ENCODE data around the gene WDR36. TPM values are rescaled to one million over a fixed set of nuclear protein-coding genes. Genes with fewer than 3 reads are reported as not detected.
"Not testable (repeated sequence)": the region's sequence is repeated elsewhere in the genome, so short reads cannot be mapped to it uniquely, and the experiment has no call there.

WDR36 gene
- total RNA-seq, 1 donor = 33.1 TPM

DNA sequence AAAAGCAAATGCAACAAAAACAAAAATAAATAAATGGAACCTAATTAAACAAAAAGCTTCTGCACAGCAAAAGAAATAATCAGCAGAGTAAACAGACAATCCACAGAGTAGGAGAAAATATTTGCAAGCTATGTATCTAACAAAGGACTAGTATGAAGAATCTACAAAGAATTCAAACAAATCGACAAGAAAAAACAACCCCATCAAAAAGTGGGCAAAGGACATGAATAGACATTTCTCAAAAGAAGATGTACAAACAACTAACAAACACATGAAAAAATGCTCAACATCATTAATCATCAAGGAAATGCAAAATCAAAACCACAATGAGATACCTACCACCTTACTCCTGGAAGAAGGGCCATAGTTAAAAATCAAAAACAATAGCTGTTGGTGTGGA lies 49.3 kb downstream of the WDR36 start:
- H3K27me3 ChIP-seq (ENCODE audit: insufficient read depth, low read length); H3K9me3 ChIP-seq (ENCODE audit: low read depth, low read length); H3K4me3 ChIP-seq (ENCODE audit: low read length); H3K4me1 ChIP-seq (ENCODE audit: insufficient read depth, low read length): not testable (repeated sequence)

DNA sequence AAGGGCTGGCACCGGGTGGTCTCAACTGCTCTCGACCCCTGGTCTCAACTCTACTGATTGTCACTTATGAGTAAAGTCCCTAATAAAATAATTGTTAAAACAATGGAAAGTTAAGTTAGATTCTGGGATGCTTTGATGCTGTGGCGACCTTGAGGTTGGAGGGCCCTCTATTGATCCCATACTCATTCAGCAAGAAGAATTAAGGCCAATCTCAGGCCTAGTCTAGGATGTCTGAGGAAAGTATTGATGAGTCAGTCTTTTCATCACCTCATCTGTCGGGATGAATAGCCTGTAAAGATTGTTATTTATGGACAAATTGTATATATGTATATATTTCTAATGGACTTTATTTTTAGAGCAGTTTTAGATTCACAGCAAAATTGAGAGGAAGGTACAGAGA lies 50.8 kb downstream of the WDR36 start:
- Histone ChIP-seq H3K9me3 (ENCODE audit: low read depth, low read length) (no peaks in the 10 kb centered on the region), H3K4me1 (ENCODE audit: insufficient read depth, low read length) (no peaks in the 10 kb centered on the region)

GRCh38 chr5:111143910-111144309 lies 51.8 kb downstream of the WDR36 start:
- no peak overlapping the region for H3K4me3 ChIP-seq (ENCODE audit: low read length)
- no peaks in the 10 kb centered on the region for H3K27me3 ChIP-seq (ENCODE audit: insufficient read depth, low read length)
- H3K9me3 ChIP-seq (ENCODE audit: low read depth, low read length) = no peaks in the 10 kb centered on the region
- no peaks in the 10 kb centered on the region for H3K4me1 ChIP-seq (ENCODE audit: insufficient read depth, low read length)

More for the DNA sequence above, 50.8 kb downstream of the WDR36 start:
- Histone ChIP-seq H3K4me3 (ENCODE audit: low read length) (no peak overlapping the region), H3K27me3 (ENCODE audit: insufficient read depth, low read length) (no peaks in the 10 kb centered on the region)

DNA sequence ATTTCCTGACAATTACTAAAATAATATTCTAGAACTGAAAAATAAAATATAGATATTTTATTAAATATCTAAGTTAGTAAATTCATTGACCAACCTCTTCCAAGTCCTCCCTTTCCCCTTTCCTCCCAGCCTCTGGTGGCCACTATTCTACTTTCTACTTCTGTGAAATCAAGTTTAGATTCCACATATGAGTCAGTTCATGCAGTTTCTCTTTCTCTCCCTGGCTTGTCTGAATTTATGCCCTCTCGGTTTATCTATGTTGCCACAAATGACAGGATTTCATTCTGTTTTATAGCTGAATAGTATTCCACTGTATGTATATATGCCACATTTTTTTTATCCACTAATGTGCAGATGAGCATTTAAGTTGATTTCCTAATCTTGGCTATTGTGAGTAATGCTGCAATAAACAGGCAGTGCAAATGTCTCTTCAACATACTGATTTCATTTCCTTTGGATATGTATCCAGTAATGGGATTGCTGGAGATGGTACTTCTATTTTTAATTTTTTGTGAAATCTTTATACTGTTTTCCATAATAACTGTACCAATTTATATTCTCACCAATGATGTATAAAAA lies 52.3 kb downstream of the WDR36 start:
- no peak overlapping the region for H3K4me3 ChIP-seq (ENCODE audit: low read length)
- H3K9me3 ChIP-seq (ENCODE audit: low read depth, low read length) = no peaks in the 10 kb centered on the region
- H3K4me1 ChIP-seq (ENCODE audit: insufficient read depth, low read length) = no peaks in the 10 kb centered on the region
- no peaks in the 10 kb centered on the region for H3K27me3 ChIP-seq (ENCODE audit: insufficient read depth, low read length)

GRCh38 chr5:111146053-111146452 lies 53.9 kb downstream of the WDR36 start:
- H3K4me1 ChIP-seq (ENCODE audit: insufficient read depth, low read length) = no peaks in the 10 kb centered on the region
- H3K9me3 ChIP-seq (ENCODE audit: low read depth, low read length) = no peaks in the 10 kb centered on the region
- H3K27me3 ChIP-seq (ENCODE audit: insufficient read depth, low read length) = no peaks in the 10 kb centered on the region
- H3K4me3 ChIP-seq (ENCODE audit: low read length) = no peak overlapping the region

GRCh38 chr5:111147502-111147901 lies 55.4 kb downstream of the WDR36 start:
- Histone ChIP-seq H3K4me3 (ENCODE audit: low read length) (no peak overlapping the region), H3K4me1 (ENCODE audit: insufficient read depth, low read length) (no peaks in the 10 kb centered on the region), H3K27me3 (ENCODE audit: insufficient read depth, low read length) (no peaks in the 10 kb centered on the region), H3K9me3 (ENCODE audit: low read depth, low read length) (no peaks in the 10 kb centered on the region)

GRCh38 chr5:111151998-111152397 lies 59.9 kb downstream of the WDR36 start:
- Histone ChIP-seq H3K4me1 (ENCODE audit: insufficient read depth, low read length) (no peaks in the 10 kb centered on the region), H3K9me3 (ENCODE audit: low read depth, low read length) (no peaks in the 10 kb centered on the region), H3K4me3 (ENCODE audit: low read length) (no peak overlapping the region), H3K27me3 (ENCODE audit: insufficient read depth, low read length) (no peaks in the 10 kb centered on the region)

- H3K9me3 ChIP-seq (ENCODE audit: low read depth, low read length) = no peaks in the 10 kb centered on the region
- H3K4me1 ChIP-seq (ENCODE audit: insufficient read depth, low read length) = no peaks in the 10 kb centered on the region
- no peak overlapping the region for H3K4me3 ChIP-seq (ENCODE audit: low read length)
- H3K27me3 ChIP-seq (ENCODE audit: insufficient read depth, low read length) = no peaks in the 10 kb centered on the region
These were observed 61.3 kb downstream of the WDR36 start for GRCh38 chr5:111153483-111153882.

DNA sequence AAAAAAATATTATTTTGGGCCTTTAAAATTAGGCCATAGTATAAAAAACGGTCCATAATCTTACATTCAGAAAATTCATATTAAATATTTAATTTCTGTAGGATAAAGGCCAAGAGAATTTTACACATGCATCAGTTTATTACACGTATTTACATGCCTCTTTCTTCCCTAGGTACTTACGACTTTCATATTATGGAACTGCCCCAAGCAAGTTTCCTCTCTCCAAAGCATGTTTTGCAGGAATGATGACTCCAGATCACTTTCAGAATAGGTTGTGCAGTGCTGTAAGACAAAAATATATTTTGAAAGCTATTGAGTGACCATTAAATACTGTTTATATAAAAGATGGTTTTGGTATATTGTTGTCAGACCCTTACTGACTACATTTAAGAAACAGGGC lies 61.8 kb downstream of the WDR36 start:
- H3K4me1 ChIP-seq (ENCODE audit: insufficient read depth, low read length) = no peaks in the 10 kb centered on the region
- H3K4me3 ChIP-seq (ENCODE audit: low read length) = no peak overlapping the region
- H3K9me3 ChIP-seq (ENCODE audit: low read depth, low read length) = no peaks in the 10 kb centered on the region
- H3K27me3 ChIP-seq (ENCODE audit: insufficient read depth, low read length) = no peaks in the 10 kb centered on the region

DNA sequence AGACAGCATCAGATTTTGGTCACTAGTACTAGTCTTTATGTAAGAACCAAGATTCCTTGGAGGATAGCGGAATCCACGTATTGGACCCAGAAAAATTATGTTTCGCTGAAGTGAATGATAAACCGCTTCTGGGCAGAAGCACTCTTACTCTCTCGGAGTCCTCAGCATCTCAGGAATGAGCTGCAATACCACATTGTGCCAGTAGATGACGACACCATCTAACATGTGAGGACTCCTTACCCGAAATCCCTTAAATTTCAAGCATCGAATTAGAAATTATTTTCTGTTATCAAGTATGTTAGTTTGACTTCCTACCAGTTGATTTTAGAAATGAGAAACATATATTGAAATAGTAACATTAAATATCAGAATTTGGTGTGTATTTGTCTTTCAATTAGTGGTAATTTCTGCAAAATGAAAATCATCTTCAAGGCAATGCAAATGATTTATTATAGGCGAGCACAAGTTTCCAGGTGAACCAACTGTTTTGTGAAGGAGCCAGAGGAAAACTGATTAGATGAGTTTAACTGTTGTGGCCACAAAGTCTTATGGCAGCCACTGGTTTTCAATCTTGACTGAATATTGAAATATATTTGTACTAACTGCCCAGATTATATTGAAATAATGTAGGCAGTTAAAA lies 66.1 kb downstream of the WDR36 start:
- Histone ChIP-seq H3K4me3 (ENCODE audit: low read length) (no peak overlapping the region), H3K4me1 (ENCODE audit: insufficient read depth, low read length) (no peaks in the 10 kb centered on the region), H3K9me3 (ENCODE audit: low read depth, low read length) (no peaks in the 10 kb centered on the region), H3K27me3 (ENCODE audit: insufficient read depth, low read length) (no peaks in the 10 kb centered on the region)

GRCh38 chr5:111159845-111160244 lies 67.7 kb downstream of the WDR36 start:
- Histone ChIP-seq H3K27me3 (ENCODE audit: insufficient read depth, low read length) (no peaks in the 10 kb centered on the region), H3K4me3 (ENCODE audit: low read length) (no peak overlapping the region), H3K9me3 (ENCODE audit: low read depth, low read length) (no peaks in the 10 kb centered on the region), H3K4me1 (ENCODE audit: insufficient read depth, low read length) (no peaks in the 10 kb centered on the region)

DNA sequence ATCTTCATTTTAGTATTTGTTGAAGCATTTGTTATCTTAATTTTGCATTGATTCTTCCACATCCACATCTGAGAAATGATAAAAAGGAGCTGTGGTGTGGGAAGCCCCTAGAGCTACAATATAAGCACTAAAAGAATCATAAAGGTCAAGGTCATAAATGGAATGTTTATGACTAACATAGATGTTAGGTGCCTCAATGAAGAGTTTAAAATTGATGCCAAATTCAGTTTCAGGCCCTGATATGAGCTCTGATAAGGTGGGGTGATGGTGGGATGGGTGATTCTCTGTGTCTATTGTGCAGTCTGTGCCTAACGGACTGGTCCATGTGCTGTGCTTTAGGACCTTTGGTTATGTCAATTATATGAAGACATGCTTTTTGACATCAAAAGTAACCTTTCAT lies 70.9 kb downstream of the WDR36 start:
- Histone ChIP-seq H3K4me3 (ENCODE audit: low read length) (no peak overlapping the region), H3K9me3 (ENCODE audit: low read depth, low read length) (no peaks in the 10 kb centered on the region), H3K27me3 (ENCODE audit: insufficient read depth, low read length) (no peaks in the 10 kb centered on the region), H3K4me1 (ENCODE audit: insufficient read depth, low read length) (no peaks in the 10 kb centered on the region)

- Histone ChIP-seq H3K27me3 (ENCODE audit: insufficient read depth, low read length) (no peaks in the 10 kb centered on the region), H3K9me3 (ENCODE audit: low read depth, low read length) (no peaks in the 10 kb centered on the region), H3K4me3 (ENCODE audit: low read length) (no peak overlapping the region), H3K4me1 (ENCODE audit: insufficient read depth, low read length) (no peaks in the 10 kb centered on the region)
These were observed 72.9 kb downstream of the WDR36 start for GRCh38 chr5:111165058-111165457.

DNA sequence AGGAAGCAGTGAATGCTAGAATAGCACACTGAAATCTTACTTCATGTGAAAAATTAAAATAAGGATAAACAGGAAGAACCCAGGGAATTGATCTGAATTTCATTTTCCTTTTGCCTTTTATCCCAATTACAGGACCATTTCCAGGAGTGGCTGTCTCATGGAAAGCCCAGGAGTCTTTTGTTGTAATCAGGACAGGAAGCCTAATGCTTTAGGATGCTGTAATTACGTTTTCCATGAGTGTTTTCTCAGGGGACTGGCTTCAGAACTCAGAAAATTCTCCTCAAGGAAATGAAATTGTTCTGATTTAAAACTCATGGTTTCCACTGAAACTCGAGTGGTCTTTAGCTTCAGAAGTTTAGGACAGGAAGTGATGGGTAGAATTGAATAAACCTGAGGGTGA lies 75.4 kb downstream of the WDR36 start:
- no peaks in the 10 kb centered on the region for H3K9me3 ChIP-seq (ENCODE audit: low read depth, low read length)
- H3K4me3 ChIP-seq (ENCODE audit: low read length) = no peak overlapping the region
- no peaks in the 10 kb centered on the region for H3K27me3 ChIP-seq (ENCODE audit: insufficient read depth, low read length)
- no peaks in the 10 kb centered on the region for H3K4me1 ChIP-seq (ENCODE audit: insufficient read depth, low read length)

DNA sequence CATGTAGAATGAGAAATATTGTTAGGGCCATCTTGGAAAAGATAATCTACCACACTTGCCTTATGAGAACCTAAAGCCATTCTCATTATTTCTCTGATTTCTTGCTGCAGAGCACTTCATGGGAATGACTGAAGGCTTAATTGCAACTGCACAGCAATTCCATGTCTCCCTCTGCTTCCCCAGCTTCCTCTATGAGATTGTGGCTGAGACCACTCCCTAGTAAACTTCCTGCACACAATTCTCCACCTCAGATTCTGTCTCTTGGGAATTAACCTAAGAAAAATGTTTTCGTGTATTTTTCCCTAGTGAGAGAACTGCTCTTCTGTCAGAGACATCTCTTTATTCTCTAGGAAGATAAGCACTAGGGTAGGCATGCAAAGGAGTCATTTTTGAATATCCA lies 76.5 kb downstream of the WDR36 start:
- H3K4me3 ChIP-seq (ENCODE audit: low read length) = no peak overlapping the region
- H3K9me3 ChIP-seq (ENCODE audit: low read depth, low read length) = no peaks in the 10 kb centered on the region
- no peaks in the 10 kb centered on the region for H3K27me3 ChIP-seq (ENCODE audit: insufficient read depth, low read length)
- H3K4me1 ChIP-seq (ENCODE audit: insufficient read depth, low read length) = no peaks in the 10 kb centered on the region

DNA sequence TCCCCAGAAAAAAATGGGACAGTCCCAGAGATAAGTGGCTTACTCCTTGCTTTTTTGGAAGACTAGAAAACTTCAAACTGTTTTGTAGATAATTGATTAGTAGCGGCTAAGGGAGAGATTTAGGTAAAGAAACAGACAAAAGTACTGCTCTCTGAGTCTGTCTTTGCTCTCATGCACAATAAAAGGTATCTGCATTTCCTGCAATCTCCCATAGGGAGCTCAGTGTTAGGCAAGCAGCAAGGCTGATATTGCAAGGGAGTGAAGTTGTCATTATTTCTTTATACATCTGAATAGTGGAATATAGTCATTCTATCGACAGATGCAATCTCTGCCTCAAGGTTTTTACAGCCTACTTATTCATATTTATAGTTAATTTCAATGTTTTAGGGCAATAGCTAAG lies 77.1 kb downstream of the WDR36 start:
- Histone ChIP-seq H3K4me1 (ENCODE audit: insufficient read depth, low read length) (no peaks in the 10 kb centered on the region), H3K4me3 (ENCODE audit: low read length) (no peak overlapping the region), H3K9me3 (ENCODE audit: low read depth, low read length) (no peaks in the 10 kb centered on the region), H3K27me3 (ENCODE audit: insufficient read depth, low read length) (no peaks in the 10 kb centered on the region)

Measured in mononuclear cell (primary cell).